NCI-H345 (cell line): ENCODE measurements around the gene CFAP46.

Experiments used
- DNase-seq: peaks from one replicate; lab custom pipeline; 2025; lab: John Stamatoyannopoulos, UW

Gene CFAP46

DNA sequence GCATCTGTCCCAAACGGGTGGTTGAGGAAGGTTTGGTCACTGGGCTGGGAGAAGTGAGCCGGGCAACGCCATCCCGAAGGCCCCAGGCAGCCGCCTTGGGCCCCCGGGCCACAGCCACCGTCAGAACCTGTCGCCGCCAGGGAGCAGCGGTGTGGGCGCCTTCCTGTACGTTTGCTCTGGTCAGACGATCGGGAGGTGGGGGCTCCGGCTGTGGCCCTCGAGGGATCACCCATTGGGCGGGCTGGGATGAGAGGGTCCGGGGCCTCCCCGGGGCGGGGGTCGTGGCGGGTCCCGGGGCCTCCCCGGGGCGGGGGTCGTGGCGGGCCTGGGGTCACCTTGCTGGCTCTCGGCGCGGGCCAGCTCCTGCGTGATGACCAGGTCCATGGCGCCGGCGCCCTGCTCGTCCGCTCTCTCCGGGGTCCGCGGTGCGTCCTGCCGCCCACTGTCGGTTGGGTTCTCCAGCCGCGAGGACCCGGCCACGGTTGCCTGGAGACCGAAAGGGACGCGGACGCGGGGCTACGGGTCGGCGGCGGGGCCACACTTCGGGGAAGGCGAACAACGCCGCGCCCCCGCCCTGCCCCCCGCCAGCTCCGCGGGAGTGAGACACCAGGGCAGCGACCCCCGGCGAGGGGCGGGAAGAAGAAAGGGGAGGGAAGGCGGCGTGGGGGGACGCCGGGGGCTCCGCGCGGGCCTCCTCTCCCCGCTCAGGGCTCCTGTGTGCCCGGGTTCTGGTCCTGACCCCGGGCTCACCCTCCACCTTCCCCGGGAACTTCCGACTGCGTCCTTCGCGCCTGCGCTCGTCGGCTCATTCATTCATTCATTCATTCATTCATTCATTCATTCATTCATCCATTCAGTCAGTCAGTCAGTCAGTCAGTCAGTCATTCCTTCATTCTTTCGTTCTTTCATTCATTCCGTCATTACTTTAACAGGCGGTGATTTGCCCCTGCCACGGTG, at the start of gene CFAP46:
Gene CFAP46, minus strand, starts transcription at position 470 of the 957 bp plus-strand sequence. Its CDS starts 86 bp downstream, at position 384.
- DNase-seq = peak; percentile 53

DNA sequence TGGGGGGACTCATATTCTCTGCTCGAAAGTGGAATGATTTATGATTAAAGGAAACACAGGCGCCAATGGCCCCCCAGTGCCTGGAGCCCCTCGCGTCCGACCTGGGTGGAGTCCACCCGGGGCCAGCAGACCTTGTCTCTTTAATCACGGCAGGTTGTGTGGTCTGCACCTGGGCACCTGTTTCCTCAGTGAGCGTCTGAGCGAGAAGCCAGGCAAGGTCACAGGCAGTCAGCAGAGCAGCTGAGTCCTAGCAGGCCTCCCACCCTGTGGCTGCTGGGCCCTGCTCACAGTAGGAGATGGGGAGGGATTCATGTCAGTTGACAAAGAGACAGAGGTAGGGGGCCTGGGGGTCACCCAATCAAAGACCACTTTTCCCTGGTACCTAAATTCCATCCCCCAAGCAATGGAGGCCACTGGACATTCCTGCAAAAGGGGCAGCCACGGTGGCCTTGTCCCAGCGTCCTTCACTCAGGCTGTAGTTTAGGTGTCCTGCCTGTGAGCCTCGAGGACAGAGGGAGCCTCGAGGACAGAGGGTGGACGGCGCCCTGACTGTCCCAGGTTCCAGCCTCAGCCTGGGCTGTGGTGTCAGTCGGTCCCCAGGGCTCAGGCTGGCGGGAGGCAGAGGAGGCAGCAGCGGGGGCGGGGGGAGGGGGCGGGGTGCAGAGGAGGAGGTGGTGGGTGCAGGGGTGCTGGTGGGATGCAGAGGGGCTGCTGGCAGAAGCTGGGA, 49.5 kb upstream of the CFAP46 start:
- DNase-seq = no peak

DNA sequence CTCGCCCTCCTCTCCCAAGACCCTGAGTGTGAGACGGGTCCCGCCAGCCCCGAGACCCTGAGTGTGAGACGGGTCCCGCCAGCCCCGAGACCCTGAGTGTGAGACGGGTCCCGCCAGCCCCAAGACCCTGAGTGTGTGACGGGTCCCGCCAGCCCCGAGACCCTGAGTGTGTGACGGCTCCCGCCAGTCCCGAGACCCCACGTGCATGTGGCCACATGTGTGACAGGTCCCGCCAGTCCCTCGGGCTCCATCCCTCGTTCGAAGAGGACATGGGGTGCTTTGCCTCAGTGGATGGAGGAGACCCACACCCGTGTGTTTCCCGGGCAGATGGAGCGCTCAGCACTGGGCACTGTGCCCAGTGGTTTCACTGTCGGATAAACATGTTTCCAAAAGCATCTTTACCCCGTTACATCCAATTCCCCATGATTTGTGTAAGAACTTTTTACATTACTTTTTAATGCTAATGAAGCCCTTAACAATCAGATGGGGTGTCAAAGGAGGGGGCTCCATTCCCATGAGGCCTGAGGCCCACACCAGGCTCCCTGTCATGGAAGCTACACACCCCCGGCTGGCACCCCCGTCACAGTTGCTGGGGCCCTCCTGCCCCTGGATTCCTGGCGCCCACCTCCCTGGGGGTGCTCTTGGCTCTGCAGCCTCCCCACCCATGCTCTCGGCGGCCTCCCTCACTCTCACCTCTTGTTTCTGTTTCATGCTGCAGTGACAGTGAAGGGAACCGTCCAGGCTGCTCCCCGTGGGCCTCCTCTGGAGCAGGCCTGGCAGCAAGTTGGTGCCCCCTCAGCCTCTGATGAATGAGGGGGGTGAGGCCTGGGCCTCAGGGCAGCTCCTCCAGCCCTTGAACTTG, 48.5 kb upstream of the CFAP46 start:
- DNase-seq = no peak

DNA sequence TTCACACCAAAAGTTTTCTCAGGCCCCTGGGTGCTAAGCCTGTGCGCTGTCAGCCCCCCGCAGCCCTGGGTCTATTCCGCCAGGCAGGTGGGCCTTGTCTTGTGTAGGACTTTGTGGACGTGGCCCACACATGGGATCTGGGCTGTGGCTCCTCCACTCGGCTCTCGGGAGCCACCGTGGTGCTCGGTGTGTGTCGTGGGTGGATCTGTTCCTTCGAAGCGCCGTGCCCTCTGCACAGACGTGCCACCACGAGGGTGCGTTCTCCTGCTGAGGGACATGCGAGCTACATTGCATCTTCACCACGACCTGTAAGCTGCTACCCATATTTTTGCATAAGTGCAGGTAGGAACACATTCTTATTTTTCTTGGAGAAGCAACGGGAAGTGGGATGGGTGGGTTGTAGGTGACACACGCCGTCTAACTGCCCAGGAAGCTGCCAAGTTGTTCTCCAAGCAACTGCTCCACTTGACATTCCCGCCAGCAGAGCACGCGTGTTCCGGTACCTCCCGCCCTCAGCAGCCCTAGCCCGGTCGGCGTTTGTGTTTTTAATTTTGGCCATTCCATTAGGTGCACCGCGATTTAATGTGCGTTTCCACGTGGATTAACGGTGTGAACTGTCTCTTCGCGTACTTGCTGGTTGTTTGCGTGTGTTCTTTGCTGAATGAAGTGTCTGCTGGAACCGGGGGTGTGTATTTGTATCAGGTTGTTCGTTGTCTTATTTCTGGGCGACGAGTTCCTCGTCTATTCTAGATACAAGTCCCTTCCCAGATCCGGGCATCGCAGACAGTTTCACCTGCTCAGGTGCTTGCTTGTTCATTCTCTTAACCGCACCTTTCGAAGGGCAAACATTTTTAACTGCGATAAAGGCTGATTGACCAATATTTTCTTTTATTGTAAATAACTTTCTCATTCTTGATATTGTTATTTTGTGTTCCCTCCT, 47.4 kb upstream of the CFAP46 start:
- no peak for DNase-seq

DNA sequence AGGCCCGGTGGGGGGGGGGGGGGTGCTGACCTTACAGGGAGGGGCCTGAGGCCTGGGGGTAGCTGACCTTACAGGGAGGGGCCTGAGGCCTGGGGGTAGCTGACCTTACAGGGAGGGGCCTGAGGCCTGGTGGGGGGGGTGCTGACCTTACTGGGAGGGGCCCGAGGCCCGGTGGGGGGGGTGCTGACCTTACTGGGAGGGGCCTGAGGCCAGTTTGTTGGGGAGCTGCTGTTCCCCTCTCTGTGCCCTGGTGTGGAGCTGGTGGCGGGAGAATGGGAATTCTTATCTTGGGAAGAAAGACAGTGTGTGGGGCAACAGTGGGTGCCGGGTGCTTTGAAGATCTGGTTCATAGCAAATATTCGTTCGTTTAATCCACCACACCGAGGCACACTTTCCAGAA, 46.6 kb upstream of the CFAP46 start:
- no peak for DNase-seq

DNA sequence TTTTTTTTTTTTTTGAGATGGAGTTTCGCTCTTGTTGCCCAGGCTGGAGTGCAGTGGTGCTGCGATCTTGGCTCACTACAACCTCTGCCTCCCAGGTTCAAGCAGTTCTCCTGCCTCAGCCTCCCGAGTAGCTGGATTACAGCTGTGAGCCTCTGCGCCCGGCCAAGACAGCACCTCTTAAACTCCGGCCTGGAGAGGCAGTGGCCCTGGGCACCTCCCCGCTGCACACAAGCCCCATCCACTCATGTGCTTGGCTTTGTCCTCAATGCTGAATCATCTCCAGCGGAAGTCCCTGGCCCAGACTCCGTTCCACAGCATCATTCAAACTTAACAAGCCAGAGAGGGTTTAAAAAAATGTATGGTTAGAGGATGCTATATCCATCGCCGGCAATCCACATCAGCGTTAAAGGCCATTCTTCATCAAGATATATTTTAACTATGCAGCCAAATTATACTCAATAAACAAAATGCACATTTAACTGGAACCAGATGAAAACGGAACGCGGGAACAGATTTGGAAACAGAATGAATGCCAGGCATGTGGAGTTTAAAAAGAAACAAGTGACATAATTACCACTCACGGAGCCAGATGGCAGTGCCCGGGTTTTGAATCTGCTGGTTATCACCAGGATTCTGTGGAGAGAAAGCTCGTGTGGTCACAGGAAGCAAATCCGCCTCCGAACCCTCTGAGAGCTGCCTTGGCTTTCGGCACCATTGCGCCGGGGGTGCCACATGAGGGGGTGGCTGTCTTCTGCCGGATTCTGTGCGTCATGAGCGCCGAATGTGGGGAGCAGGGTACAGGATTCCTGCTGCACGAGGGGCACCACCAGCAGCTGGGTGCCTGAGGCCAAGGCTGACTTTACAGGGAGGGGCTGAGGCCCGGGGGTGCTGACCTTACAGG, 45.6 kb upstream of the CFAP46 start:
- DNase-seq = no peak

DNA sequence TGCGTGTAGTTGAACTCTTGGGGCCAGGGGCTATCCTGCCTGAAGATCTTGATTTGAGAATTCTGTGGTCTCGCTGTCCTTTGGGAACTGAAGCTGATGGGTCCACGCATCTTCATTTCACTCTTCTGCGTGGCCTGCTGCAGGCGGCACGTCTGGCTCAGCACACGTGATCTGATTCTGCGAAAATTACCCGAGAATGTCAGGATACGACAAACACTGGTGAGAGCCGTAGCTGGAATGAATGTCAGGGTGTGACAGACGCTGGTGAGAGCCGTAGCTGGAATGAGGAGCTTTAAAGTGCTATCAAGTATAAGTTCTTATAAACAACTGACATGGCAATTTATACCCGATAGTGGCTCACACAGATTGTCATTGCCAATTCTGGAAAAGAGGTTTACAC, 44.6 kb upstream of the CFAP46 start:
- no peak for DNase-seq

DNA sequence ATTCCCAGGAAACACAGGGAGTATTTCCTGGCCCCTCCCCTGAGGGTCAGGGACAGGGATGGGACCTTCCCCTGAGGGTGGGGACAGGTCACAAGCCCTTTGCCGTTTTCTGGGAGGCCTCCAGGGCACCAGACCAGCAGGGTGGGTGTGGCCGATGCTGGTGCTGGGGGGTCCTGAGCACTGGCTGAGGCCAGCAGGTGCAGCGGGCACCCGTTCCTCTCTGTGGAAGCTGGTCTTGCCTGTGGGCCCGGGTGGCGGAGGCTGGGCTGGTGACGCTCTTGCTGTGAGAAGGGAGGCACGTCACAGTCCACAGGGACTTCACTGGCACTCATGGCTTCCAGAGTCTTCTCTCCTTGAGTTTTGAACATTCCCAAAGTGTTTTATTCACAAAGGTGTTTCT, 44.2 kb upstream of the CFAP46 start:
- DNase-seq = no peak

DNA sequence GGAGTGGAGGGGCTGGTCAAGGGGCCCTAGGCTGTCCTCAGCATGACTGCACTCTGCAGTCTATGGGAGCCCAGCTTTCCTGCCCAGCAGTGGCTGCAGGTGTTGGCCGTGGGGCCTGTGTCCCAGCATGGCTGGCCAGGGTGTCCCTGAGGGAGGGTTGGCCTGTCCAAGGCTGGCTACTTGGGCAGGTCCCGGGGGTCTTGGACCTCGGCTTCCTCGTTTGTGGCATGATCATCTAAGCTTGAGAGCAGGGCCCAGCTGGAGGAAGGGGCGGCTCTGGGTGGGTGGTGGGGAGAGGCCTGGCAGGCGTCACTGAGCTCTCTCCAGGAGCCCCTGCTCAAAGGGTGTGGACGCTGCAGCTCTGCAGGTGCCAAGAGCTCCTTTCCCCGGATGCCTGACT, 43.7 kb upstream of the CFAP46 start:
- no peak for DNase-seq

DNA sequence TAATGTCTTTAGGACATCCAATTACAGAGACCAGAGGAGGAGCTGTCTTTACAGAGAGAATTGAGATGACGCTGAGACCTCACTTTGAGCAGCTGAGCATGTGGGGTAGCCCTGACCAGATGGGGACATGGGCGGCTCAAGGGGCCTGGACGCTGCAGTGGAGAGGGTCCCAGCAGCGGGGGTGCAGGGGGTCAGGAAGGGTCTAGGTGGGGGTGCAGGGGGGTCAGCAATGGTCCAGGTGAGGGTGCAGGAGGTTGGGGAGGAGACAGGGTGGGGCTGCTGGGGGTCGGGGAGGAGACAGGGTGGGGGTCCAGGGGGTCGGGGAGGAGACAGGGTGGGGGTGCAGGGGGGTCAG, 43.2 kb upstream of the CFAP46 start:
- DNase-seq = no peak

DNA sequence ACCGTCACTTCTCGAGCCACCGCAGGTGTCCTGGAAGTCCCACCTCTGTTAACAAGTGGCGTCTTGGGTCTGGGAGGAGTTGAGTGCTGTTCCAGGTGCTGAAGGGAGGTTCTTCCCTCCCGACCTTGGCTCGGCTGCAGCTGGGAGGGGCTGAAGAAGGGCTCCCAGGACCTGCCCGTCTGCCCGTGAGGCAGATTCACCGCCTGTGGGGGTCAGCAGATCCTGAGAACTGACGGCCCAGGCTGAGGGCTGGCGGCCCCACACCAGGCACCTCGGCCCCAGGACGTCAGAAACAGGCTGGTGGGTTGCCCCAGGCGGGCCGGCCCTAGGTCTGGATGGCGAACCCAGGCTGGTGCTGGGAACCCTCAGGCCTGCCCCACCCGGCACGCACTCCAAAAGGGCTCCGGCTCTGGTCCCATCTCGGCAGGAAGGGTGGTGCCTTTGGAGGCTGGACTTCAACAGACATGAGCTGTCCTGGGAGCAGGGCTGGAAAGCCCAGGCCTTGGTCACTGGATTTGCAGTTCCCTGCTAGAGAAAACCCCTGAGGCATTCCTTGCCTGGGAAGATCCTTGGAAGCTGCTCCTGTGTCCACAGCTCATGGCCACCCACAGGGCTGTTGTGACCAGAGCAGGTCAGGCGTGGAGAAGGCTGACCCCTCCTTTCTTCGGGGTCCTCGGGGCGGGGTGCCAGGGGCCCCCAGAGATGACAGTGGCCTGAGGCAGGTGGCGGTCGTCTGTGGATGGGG, 42.6 kb upstream of the CFAP46 start:
- no peak for DNase-seq

DNA sequence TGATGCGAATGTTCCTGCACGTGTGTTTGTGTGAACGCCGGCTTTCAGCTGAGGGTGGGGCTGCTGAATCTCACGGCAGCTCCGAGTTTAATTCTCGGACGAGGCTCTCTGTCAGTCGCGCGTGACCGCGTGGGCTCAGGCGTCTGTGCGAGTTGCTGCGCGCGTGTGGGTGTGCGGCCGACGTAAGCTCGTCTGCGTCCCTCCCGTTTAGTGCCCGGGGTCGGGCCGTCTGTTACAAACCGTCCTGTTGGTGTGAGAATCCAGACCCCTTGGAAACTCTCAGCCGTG, 41.6 kb upstream of the CFAP46 start:
- DNase-seq = no peak

DNA sequence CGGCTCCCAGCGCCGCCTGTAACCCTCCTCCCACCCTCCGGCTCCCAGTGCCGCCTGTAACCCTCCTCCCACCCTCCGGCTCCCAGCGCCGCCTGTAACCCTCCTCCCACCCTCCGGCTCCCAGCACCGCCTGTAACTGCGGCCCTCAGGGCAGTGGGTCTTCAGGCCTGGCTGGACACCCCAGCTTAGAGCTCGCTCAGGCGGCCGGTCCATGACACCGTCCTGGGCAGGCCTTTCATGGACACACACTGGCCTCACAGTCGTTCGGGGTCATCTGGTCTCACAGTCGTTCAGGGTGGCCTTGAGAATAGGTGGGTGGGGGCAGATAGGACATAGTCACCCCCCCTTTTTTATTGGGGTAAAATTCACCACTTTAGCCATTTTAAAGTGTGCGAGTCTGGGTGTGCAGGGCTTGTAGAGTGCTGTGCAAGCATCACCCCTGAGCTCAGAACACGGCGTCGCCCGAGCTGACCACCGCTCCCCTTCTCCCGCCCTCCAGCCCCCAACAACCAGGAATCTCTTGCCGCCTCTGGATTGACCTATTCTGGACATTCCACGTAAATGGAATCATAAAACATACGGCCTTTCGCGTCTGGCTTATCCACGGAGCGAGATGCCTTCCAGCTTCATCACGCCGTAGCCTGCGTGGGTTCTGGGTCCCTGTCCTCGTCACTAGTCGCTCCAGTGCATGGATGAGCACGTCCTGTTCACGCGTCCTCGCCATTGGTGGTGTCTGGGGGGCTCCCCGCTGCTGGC, 41.1 kb upstream of the CFAP46 start:
- no peak for DNase-seq

DNA sequence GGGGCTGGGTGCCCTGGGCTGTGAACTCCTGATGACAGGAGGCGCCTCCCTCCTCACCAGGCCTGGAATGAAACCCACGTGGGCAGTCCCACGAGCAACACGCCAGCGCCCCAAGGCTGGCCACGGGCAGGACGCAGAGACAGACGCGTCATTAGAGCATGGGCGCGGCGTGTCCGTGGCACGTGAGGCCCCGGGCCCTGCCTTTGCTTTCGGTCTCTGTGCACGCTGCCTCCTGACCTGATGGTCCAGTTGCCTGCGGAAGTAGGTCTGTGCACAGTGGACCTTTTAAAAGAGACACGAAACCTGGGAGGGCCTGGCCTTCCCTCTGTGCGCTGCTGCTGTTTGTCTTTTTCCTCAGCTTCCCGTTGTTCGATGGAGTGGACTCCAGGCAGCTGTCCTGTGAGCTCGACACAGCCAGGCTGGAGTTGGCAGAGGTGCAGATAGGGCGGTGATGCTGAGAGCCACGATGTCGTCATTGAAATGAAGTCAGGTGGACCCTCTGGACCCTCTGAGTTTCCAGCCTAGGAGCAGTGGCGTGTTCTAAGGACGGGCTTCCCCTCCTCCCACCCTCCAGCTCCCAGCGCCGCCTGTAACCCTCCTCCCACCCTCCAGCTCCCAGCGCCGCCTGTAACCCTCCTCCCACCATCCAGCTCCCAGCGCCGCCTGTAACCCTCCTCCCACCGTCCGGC, 40.1 kb upstream of the CFAP46 start:
- no peak for DNase-seq

DNA sequence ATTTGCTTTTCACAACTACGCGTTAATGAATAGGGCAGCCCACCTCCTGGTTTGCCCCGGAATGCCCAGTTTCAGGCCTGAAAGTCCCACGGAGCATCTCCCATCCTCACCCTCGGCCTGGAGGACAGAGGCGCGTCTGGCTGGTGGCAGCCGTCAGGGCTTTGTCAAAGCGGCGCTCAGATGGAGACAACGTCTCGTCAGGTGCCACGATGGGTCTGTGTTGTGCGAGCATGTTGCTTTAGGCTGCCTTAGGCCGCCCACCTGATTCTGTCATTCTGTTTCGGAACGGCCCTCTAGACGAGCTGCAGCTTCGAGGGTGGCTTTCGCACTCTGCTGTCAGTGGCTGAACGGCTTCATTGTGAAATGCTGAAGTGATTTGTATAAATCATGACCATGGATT, 39.4 kb upstream of the CFAP46 start:
- DNase-seq = no peak

DNA sequence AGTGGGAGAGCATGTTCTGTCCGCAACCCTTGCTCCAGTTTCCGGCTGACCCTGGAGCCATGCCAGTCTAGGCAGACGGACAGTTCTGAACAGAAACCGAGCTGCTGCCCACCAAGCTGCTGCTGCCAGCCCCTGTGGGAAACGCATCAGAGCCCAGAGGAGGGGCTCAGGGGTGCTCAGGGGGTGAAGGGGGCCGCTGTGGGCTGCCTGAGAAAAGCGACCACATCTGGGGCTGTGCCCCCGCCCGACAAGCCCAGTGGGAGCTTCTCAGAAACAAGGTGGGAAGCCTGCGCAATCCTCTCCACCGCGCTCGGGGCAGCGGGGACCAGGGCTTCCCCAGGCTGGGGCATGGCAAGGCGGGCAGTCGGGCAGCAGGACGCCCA, 38.8 kb upstream of the CFAP46 start:
- DNase-seq = no peak

DNA sequence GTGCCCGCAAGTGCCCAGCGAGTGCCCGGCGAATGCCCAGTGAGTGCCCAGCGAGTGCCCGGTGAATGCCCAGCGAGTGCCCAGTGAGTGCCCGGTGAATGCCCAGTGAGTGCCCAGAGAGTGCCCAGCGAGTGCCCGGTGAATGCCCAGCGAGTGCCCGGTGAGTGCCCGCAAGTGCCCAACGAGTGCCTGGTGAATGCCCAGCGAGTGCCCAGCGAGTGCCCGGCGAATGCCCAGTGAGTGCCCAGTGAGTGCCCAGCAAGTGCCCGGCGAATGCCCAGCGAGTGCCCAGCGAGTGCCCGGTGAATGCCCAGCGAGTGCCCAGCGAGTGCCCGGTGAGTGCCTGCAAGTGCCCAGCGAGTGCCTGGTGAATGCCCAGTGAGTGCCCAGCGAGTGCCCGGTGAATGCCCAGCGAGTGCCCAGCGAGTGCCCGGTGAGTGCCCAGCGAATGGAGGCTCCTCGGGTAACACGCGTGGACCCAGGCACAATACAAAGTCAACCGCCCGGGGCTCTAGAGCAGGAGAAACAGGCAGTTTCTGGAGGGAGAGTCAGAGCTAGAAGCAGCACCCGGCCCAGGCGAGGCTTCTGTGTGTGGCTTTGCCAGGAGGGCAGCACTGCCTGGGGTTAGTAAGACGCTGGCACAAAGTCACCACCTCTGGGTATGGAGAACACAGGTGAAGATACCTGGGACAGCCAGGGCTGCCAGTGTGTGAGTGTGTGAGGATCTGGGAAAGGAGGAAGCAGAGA, 38.2 kb upstream of the CFAP46 start:
- DNase-seq = no peak
